WERI-Rb-1 (cell line): ENCODE data around the gene TMCO4.

Source experiments
- DNase-seq: peaks from one replicate; pipeline ENCODE4 v3.0.0-alpha.2; 2020
- H3K27ac ChIP-seq: fragments of 250-450 bp; sonication (Bioruptor Pico); 2 replicates; pipeline ENCODE4 v1.5.1; 2020; ENCODE audit warnings: mild to moderate bottlenecking, moderate library complexity
- H3K27me3 ChIP-seq: fragments of 250-450 bp; sonication (Bioruptor Pico); 2 replicates; pipeline ENCODE4 v1.5.1; 2021; ENCODE audit warnings: mild to moderate bottlenecking, low read depth, moderate library complexity; ENCODE audit not compliant: insufficient read depth, severe bottlenecking
- H3K36me3 ChIP-seq: fragments of 250-450 bp; sonication (Bioruptor Pico); 2 replicates; pipeline ENCODE4 v1.5.1; 2020; ENCODE audit warnings: mild to moderate bottlenecking, moderate library complexity
- H3K4me3 ChIP-seq: 2 replicates; pipeline ENCODE4 v1.5.1; 2011; ENCODE audit warnings: low read depth, mild to moderate bottlenecking, control low read depth, low read length
- H3K9me3 ChIP-seq: fragments of 250-450 bp; sonication (Bioruptor Pico); 2 replicates; pipeline ENCODE4 v1.5.1; 2021; ENCODE audit warnings: mild to moderate bottlenecking, moderate library complexity; ENCODE audit not compliant: severe bottlenecking
- TF ChIP-seq, protein P1 (sequence below): IDR thresholded peaks from 2 replicates; pipeline ENCODE4 v1.5.1; 2011; ENCODE audit warnings: low read depth, mild to moderate bottlenecking, control low read depth, inconsistent platforms, low read length

TMCO4 gene

GRCh38 chr1:19682901-19683300 lies 116.8 kb downstream of the TMCO4 start:
- Histone ChIP-seq H3K27ac (no peak overlapping the region), H3K27me3 (no peaks in the 10 kb centered on the region), H3K9me3 (no peaks in the 10 kb centered on the region), H3K4me3 (no peak overlapping the region), H3K36me3 (no peaks in the 10 kb centered on the region)
- no peak for DNase-seq
- TF ChIP-seq, protein P1, sequence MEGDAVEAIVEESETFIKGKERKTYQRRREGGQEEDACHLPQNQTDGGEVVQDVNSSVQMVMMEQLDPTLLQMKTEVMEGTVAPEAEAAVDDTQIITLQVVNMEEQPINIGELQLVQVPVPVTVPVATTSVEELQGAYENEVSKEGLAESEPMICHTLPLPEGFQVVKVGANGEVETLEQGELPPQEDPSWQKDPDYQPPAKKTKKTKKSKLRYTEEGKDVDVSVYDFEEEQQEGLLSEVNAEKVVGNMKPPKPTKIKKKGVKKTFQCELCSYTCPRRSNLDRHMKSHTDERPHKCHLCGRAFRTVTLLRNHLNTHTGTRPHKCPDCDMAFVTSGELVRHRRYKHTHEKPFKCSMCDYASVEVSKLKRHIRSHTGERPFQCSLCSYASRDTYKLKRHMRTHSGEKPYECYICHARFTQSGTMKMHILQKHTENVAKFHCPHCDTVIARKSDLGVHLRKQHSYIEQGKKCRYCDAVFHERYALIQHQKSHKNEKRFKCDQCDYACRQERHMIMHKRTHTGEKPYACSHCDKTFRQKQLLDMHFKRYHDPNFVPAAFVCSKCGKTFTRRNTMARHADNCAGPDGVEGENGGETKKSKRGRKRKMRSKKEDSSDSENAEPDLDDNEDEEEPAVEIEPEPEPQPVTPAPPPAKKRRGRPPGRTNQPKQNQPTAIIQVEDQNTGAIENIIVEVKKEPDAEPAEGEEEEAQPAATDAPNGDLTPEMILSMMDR, result no peak

DNA sequence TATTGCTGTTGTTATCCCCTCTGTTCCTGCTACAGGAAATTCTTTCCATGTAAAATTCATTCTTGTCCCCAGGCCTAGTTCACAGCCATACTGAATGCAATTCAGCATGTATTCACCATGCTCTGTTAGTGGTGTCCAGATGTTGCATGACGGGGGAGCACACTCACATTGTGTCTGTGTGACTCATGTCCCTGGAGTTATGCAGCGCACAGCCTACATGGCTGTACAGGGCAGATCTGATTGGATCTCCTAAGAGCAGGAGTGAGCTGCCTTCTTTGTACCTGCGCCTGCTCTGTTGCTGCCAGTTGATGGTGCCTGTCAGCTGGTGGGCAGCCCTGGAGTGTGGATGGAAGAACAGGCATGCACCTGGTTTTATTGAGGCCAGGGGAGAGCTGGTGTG lies 117.5 kb downstream of the TMCO4 start:
- Histone ChIP-seq H3K9me3 (no peaks in the 10 kb centered on the region), H3K4me3 (no peak overlapping the region), H3K36me3 (no peaks in the 10 kb centered on the region), H3K27me3 (no peaks in the 10 kb centered on the region), H3K27ac (no peak overlapping the region)
- TF ChIP-seq, protein P1, result no peak
- no peak for DNase-seq

DNA sequence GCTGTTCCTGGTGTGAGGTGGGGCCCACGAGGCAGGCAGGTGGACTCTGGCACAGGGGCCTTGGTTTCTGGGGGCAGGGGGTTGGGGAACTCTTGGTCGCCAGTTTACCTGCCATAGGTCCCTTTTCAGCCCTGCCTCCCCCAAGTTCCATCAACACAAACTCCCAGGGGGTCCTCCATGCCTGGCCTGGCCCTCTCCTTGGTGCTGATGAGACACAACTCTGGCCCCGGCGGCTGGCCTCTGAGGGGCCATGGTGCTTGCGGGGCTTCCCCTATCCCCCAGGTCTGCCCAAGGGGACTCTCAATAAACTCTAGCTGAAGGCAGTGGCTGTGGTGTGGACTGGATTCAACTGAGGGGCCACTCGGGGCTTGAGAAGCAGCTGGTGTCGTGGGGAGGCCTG lies 119.1 kb downstream of the TMCO4 start:
- TF ChIP-seq, protein P1, result no peak
- DNase-seq, result no peak
- Histone ChIP-seq H3K27me3 (no peaks in the 10 kb centered on the region), H3K27ac (no peak overlapping the region), H3K4me3 (no peak overlapping the region), H3K9me3 (no peaks in the 10 kb centered on the region), H3K36me3 (no peaks in the 10 kb centered on the region)

GRCh38 chr1:19679691-19680090 lies 120.0 kb downstream of the TMCO4 start:
- DNase-seq, result no peak
- Histone ChIP-seq H3K9me3 (no peaks in the 10 kb centered on the region), H3K36me3 (no peaks in the 10 kb centered on the region), H3K27me3 (no peaks in the 10 kb centered on the region), H3K27ac (no peak overlapping the region), H3K4me3 (no peak overlapping the region)
- TF ChIP-seq, protein P1, result no peak

DNA sequence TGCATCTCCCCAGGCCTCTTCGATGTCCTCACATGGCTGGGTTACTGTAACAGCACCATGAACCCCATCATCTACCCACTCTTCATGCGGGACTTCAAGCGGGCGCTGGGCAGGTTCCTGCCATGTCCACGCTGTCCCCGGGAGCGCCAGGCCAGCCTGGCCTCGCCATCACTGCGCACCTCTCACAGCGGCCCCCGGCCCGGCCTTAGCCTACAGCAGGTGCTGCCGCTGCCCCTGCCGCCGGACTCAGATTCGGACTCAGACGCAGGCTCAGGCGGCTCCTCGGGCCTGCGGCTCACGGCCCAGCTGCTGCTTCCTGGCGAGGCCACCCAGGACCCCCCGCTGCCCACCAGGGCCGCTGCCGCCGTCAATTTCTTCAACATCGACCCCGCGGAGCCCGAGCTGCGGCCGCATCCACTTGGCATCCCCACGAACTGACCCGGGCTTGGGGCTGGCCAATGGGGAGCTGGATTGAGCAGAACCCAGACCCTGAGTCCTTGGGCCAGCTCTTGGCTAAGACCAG lies 120.7 kb downstream of the TMCO4 start:
- no peak for DNase-seq
- Histone ChIP-seq H3K36me3 (no peaks in the 10 kb centered on the region), H3K27me3 (no peaks in the 10 kb centered on the region), H3K9me3 (no peaks in the 10 kb centered on the region), H3K27ac (no peak overlapping the region), H3K4me3 (no peak overlapping the region)
- TF ChIP-seq, protein P1, result no peak

DNA sequence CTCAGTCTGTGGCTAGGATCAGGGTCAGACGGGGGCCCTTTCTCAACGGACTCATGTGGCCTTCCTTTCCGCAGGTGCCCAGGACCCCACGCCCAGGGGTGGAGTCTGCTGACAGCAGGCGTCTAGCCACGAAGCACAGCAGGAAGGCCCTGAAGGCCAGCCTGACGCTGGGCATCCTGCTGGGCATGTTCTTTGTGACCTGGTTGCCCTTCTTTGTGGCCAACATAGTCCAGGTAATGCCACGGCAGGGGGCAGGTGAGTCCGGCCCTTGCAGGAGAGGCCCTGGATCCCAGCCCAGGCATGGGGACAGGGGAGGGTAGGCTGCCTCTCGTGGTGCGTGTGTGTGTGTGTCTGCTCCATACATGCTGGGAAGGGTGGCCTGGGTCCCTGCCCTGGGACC lies 121.2 kb downstream of the TMCO4 start:
- DNase-seq, result no peak
- H3K4me3 ChIP-seq, result no peak overlapping the region
- H3K36me3 ChIP-seq, result no peaks in the 10 kb centered on the region
- H3K27me3 ChIP-seq, result no peaks in the 10 kb centered on the region
- no peak overlapping the region for H3K27ac ChIP-seq
- TF ChIP-seq, protein P1, result no peak
- H3K9me3 ChIP-seq, result no peaks in the 10 kb centered on the region
